ENCODE data around the gene GRK1. TPM values are rescaled to one million over a fixed set of nuclear protein-coding genes. Genes with fewer than 3 reads are reported as not detected.

GRK1 gene
- total RNA-seq, 2 experiments from 2014 or later = 0.07 to 0.09 TPM

DNA sequence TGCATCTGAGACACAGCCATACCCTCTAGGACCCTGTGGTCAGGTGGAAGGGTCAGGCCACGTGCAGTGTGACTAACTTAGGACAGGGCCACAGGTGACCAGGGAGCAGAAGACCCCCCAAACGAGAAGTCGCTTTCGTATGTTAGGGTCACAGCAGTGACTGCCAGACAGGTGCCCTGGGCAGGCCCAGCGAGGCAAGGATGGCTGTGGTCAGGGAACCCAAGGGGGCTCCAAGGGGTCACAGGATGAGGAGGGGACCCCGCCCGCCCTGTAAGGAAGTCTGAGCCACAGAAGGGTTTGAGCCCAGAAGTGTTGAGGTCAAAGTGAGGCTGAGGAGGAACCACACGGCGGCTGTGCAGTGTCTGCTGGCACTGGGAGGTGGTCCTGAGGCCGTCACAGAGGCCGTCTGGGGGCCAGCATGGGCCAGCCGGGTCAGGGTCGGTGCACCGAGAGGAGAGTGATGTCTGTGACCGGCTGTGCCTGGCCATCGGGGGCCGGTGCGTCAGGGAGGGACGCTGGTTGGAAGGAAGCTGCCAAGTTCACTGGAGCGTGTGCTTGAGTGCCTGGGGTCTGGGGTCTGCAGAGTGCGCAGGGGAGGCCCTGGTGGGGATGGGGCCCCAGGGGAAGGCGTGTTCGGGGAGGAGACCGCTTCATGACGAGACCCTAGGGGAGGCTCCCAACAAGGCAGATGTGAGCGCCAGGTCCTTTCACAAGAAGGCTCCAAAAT is 67.2 kb downstream of the GRK1 start:
- DNase-seq = no peak
- POLR2A ChIA-PET = interaction anchor here (0.6 kb wide), 1 partner anchor 118 kb away, joined by 3 read pairs; no protein-coding TSS in a partner anchor

DNA sequence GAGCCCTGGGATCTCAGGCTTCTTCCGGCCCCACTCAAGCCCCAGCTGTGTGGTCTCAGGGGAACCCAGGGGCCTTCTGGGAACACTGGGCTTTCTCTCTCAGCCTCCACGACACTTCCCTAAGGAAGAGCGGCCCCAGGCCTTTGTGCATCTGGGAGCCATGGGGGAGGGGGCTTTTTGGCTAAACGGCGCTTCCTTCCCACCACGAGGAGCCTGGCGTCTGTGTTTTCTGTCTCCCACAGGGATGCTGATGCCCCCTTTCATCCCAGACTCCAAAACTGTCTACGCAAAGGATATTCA is 67.8 kb downstream of the GRK1 start:
- H3K27me3 Mint-ChIP-seq = peaks cover 4% of the 10 kb centered on the region
- ChIA-PET CTCF (no interaction called here), POLR2A (interaction anchor here (0.6 kb wide), 1 partner anchor 117 kb away, joined by 3 read pairs; no protein-coding TSS in a partner anchor)
- H3K27ac Mint-ChIP-seq = no peak overlapping the region
- TF ChIP-seq, protein P1, sequence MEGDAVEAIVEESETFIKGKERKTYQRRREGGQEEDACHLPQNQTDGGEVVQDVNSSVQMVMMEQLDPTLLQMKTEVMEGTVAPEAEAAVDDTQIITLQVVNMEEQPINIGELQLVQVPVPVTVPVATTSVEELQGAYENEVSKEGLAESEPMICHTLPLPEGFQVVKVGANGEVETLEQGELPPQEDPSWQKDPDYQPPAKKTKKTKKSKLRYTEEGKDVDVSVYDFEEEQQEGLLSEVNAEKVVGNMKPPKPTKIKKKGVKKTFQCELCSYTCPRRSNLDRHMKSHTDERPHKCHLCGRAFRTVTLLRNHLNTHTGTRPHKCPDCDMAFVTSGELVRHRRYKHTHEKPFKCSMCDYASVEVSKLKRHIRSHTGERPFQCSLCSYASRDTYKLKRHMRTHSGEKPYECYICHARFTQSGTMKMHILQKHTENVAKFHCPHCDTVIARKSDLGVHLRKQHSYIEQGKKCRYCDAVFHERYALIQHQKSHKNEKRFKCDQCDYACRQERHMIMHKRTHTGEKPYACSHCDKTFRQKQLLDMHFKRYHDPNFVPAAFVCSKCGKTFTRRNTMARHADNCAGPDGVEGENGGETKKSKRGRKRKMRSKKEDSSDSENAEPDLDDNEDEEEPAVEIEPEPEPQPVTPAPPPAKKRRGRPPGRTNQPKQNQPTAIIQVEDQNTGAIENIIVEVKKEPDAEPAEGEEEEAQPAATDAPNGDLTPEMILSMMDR (IDR thresholded peaks at IDR 0.05) = no peak
- no peak overlapping the region for H3K4me3 Mint-ChIP-seq
- no peaks in the 10 kb centered on the region for H3K9me3 Mint-ChIP-seq
- DNase-seq = no peak
- no peaks in the 10 kb centered on the region for H3K4me1 Mint-ChIP-seq (ENCODE audit: low read depth)
- intact Hi-C loops (cut with micrococcal nuclease) = no loop called here
- no peak for ATAC-seq
- no peaks in the 10 kb centered on the region for H3K36me3 Mint-ChIP-seq (ENCODE audit: low read depth)

More for the DNA sequence above, 67.2 kb downstream of the GRK1 start:
- intact Hi-C loops (cut with micrococcal nuclease) = no loop called here
- CTCF ChIA-PET = no interaction called here
- H3K4me1 Mint-ChIP-seq (ENCODE audit: low read depth) = no peaks in the 10 kb centered on the region
- TF ChIP-seq, protein P1 (IDR thresholded peaks at IDR 0.05) = no peak
- no peak for ATAC-seq
- H3K9me3 Mint-ChIP-seq = no peaks in the 10 kb centered on the region
- no peak overlapping the region for H3K27ac Mint-ChIP-seq
- H3K27me3 Mint-ChIP-seq = peaks cover 4% of the 10 kb centered on the region
- H3K4me3 Mint-ChIP-seq = no peak overlapping the region
- H3K36me3 Mint-ChIP-seq (ENCODE audit: low read depth) = no peaks in the 10 kb centered on the region

DNA sequence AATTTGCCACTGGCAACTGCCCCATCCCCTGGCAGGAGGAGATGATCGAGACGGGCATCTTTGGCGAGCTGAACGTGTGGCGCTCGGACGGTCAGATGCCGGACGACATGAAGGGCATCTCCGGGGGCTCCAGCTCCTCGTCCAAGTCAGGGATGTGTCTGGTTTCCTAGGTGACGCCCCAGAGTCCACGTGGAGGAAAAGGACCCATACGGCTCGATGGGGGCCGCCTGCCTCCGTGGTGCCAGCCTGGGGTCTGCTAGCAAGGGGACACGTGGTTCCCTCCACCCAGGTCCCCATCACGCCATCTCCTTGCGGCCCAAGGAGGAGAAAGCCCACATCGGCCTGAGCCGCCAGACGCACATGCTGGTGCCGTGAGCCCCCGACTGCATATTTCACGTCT is 68.2 kb downstream of the GRK1 start:
- H3K9me3 Mint-ChIP-seq = no peaks in the 10 kb centered on the region
- no peaks in the 10 kb centered on the region for H3K36me3 Mint-ChIP-seq (ENCODE audit: low read depth)
- intact Hi-C loops (cut with micrococcal nuclease) = no loop called here
- H3K27me3 Mint-ChIP-seq = peaks cover 8% of the 10 kb centered on the region
- DNase-seq (no peak), ATAC-seq (no peak)
- ChIA-PET POLR2A (no interaction called here), CTCF (no interaction called here)
- no peaks in the 10 kb centered on the region for H3K4me1 Mint-ChIP-seq (ENCODE audit: low read depth)
- H3K27ac Mint-ChIP-seq = no peak overlapping the region
- TF ChIP-seq, protein P1 (IDR thresholded peaks at IDR 0.05) = no peak
- no peak overlapping the region for H3K4me3 Mint-ChIP-seq

DNA sequence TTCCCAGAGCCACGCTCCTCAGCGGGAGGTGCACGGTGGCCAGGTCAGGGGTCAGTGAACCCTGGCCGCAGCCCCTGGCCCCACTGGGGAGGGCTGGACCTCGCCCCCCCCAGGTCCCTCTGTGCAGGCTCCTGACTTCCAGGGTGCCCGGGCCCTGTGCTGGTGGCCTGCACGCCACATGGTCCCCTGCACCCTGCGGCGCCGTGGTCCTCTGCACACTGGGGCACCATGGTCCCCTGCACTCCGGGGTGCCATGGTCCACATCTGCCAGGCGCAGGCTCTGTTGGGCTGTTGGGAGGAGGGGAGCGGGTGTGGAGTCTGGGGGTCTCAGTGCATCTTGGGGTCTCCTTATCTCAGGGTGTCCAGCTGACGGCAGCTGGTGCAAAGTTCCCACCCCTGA is 68.7 kb downstream of the GRK1 start:
- CTCF ChIA-PET = no interaction called here
- POLR2A ChIA-PET = no interaction called here
- no peak for DNase-seq
- peaks cover 8% of the 10 kb centered on the region for H3K27me3 Mint-ChIP-seq
- no peak for ATAC-seq
- TF ChIP-seq, protein P1 (IDR thresholded peaks at IDR 0.05) = no peak
- peaks cover 1% of the 10 kb centered on the region for H3K4me1 Mint-ChIP-seq (ENCODE audit: low read depth)
- no peak overlapping the region for H3K4me3 Mint-ChIP-seq
- intact Hi-C loops (cut with micrococcal nuclease) = no loop called here
- no peak overlapping the region for H3K27ac Mint-ChIP-seq
- H3K36me3 Mint-ChIP-seq (ENCODE audit: low read depth) = no peaks in the 10 kb centered on the region
- H3K9me3 Mint-ChIP-seq = no peaks in the 10 kb centered on the region

DNA sequence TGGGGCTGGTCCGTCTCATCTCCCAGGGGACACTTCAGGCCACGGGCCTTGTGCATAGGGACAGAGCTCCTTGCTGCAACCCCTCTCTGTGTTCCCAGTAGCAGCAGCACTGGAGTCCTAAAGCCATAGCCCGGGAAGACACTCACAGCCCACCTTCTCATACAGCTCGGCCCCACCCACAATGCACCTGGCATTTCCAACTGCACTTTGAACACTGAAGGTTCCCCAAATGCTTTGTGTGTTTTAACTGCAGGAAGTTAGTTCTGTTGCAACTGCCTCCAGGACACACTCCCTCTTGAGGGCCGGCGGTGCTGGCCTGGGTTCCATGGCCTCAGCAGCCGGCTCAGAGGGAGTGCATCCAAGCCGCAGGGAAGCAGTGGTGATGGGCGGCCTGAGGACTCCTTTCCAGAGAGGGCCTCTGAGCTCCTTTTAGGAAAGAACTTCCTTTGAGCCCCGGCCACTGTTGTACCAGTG is 69.3 kb downstream of the GRK1 start:
- peaks cover 7% of the 10 kb centered on the region for H3K4me1 Mint-ChIP-seq (ENCODE audit: low read depth)

More for the DNA sequence above, 69.3 kb downstream of the GRK1 start:
- ATAC-seq = no peak
- ChIA-PET CTCF (no interaction called here), POLR2A (no interaction called here)
- H3K9me3 Mint-ChIP-seq = no peaks in the 10 kb centered on the region
- no peak overlapping the region for H3K27ac Mint-ChIP-seq
- intact Hi-C loops (cut with micrococcal nuclease) = no loop called here
- no peak overlapping the region for H3K4me3 Mint-ChIP-seq
- no peaks in the 10 kb centered on the region for H3K36me3 Mint-ChIP-seq (ENCODE audit: low read depth)
- DNase-seq = no peak
- TF ChIP-seq, protein P1 (IDR thresholded peaks at IDR 0.05) = no peak
- H3K27me3 Mint-ChIP-seq = peaks cover 11% of the 10 kb centered on the region

Measured in activated CD8-positive, alpha-beta T cell treated with anti-CD3 and anti-CD28 coated beads for 36 hours (primary cell).